A673 (cell line): ENCODE data around the gene ST8SIA1.

Experiments
- CTCF ChIP-seq: fragments of 300-800, 200-600 bp; sonication (generic); conservative IDR thresholded peaks from 2 replicates; pipeline ENCODE4 v1.5.1; 2017; ENCODE audit warnings: low read depth, mild to moderate bottlenecking, antibody characterized with exemption, low read length, moderate library complexity, mixed read lengths
- EZH2 ChIP-seq: fragments of 200-600 bp; sonication (generic); IDR thresholded peaks from 2 replicates; pipeline ENCODE4 v1.6.1; 2017; ENCODE audit warnings: borderline replicate concordance, low read depth, mild to moderate bottlenecking, mixed read lengths, antibody characterized with exemption, low read length; ENCODE audit not compliant: poor library complexity, severe bottlenecking

GRCh38 chr12:22163594-22163993, 170.9 kb downstream of the ST8SIA1 start:
- TF ChIP-seq CTCF, result no peak
- TF ChIP-seq EZH2, result no peak
